Upper lobe of left lung (tissue), 6 donors: Measurements from ENCODE around the gene DENND2D. TPM values are rescaled to one million over a fixed set of nuclear protein-coding genes. Genes with fewer than 3 reads are reported as not detected.

Source experiments
- ATAC-seq, 2 donors: fragments of 200-7000 bp; cut with Tn5 transposase; one replicate each; pipeline ENCODE4 v1.9.1; 2022; ENCODE audit warnings: mild to moderate bottlenecking in 2 of 2, moderate library complexity in 2 of 2; ENCODE audit not compliant: low FRiP score in 2 of 2
- DNase-seq, 2 donors: peaks; one replicate each; pipeline ENCODE4 v3.0.0-alpha.2; 2019 to 2020
- H3K27ac ChIP-seq, 4 donors: fragments of 200-600 bp; sonication (generic); one replicate each; pipeline ENCODE4 v1.5.1; 2016 to 2019
- H3K27me3 ChIP-seq, 4 donors: fragments of 200-600 bp; sonication (generic); one replicate each; pipeline ENCODE4 v1.5.1; 2017 to 2019
- H3K36me3 ChIP-seq, 4 donors: fragments of 200-600 bp; sonication (generic); one replicate each; pipeline ENCODE4 v1.5.1; 2016 to 2019
- H3K4me1 ChIP-seq, 4 donors: fragments of 200-600 bp; sonication (generic); one replicate each; pipeline ENCODE4 v1.5.1; 2018 to 2019
- H3K4me3 ChIP-seq, 4 donors: fragments of 200-600 bp; sonication (generic); one replicate each; pipeline ENCODE4 v1.5.1; 2017 to 2019; ENCODE audit warnings: mild to moderate bottlenecking in 2 of 4, moderate library complexity in 1 of 4
- H3K9me3 ChIP-seq, 4 donors: fragments of 200-600 bp; sonication (generic); one replicate each; pipeline ENCODE4 v1.5.1; 2018 to 2019
- EP300 ChIP-seq, 4 donors: sonication (generic); formaldehyde crosslinking; IDR thresholded peaks; one replicate each; pipeline ENCODE4 v1.5.1; 2017; ENCODE audit warnings: antibody characterized with exemption in 4 of 4, control low read depth in 2 of 4
- POLR2A ChIP-seq, 4 donors: fragments of 450-650 bp; IDR thresholded peaks; one replicate each; pipeline ENCODE4 v1.5.1; 2016 to 2017; ENCODE audit warnings: antibody characterized with exemption in 4 of 4, mild to moderate bottlenecking in 2 of 4
- POLR2AphosphoS5 ChIP-seq, 2 donors: sonication (generic); formaldehyde crosslinking; IDR thresholded peaks; one replicate each; pipeline ENCODE4 v1.5.1; 2017; ENCODE audit warnings: antibody characterized with exemption in 2 of 2
- WGBS, 2 donors: methylation state at CpG; one replicate each; pipeline ENCODE4 v1.1.5; 2017 to 2018; 5-methylcytosine and 5-hydroxymethylcytosine counted together
- total RNA-seq, 6 donors: library from RNA; depleted of rRNA in 4 of 6; stranded (reverse); fragments of >200 nt in 4 of 6; gene quantifications; one replicate each; pipeline versions ENCODE4 v1.1.0 to v1.2.1, GENCODE V29; 2016 to 2021
- TF ChIP-seq, protein P1 (sequence below), 6 experiments: fragments of 450-650 bp in 4 of 6; fragments of 200-600 bp in 2 of 6; sonication (generic) in 2 of 6; IDR thresholded peaks; one replicate each; pipeline ENCODE4 v1.5.1; 2016 to 2019; ENCODE audit warnings: antibody characterized with exemption in 6 of 6
- donor health status: DM: no; HTN: no; CAD: no; lungs with moderate emphysema.
- donor health status: DM: no; HTN: yes; CAD: no; lungs with severe emphysema.

Gene DENND2D
- total RNA-seq, 6 donors from 2014 or later = 44.4 to 154 (median 64.8) TPM

DNA sequence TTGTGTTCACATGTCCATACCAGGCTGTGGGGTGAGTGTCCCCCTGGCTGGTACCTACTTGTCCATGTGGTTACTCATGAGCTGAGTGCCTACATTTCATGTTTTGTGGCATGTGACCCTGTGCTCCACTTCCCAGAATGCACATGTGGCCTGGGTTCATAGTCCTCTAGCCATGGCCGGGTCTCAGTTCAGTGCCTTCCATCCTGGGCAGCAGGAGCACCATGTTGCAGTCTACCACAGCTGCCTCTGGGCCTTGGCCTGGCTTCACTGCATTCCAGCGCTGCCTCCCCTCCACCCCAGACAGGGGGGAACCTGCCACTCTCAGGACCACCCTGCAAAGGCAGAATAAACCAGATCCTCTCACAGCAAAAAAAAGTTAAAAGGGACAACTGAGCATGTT lies 54.9 kb downstream of the DENND2D start:
- TF ChIP-seq POLR2AphosphoS5 (IDR thresholded peaks at IDR 0.05) = no peak
- TF ChIP-seq POLR2A (IDR thresholded peaks at IDR 0.05) = no peak
- no peak for TF ChIP-seq EP300 (IDR thresholded peaks at IDR 0.05)
- TF ChIP-seq, protein P1, sequence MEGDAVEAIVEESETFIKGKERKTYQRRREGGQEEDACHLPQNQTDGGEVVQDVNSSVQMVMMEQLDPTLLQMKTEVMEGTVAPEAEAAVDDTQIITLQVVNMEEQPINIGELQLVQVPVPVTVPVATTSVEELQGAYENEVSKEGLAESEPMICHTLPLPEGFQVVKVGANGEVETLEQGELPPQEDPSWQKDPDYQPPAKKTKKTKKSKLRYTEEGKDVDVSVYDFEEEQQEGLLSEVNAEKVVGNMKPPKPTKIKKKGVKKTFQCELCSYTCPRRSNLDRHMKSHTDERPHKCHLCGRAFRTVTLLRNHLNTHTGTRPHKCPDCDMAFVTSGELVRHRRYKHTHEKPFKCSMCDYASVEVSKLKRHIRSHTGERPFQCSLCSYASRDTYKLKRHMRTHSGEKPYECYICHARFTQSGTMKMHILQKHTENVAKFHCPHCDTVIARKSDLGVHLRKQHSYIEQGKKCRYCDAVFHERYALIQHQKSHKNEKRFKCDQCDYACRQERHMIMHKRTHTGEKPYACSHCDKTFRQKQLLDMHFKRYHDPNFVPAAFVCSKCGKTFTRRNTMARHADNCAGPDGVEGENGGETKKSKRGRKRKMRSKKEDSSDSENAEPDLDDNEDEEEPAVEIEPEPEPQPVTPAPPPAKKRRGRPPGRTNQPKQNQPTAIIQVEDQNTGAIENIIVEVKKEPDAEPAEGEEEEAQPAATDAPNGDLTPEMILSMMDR (IDR thresholded peaks at IDR 0.05) = no peak
- H3K9me3 ChIP-seq = no peaks in the 10 kb centered on the region
- WGBS, 2 donors = 100% methylated on average over 2 of the region's 2 CpGs
- H3K27ac ChIP-seq = no peak overlapping the region
- peaks cover 5 to 30% (median 5%) of the 10 kb centered on the region in 4 donors for H3K36me3 ChIP-seq
- ATAC-seq (no peak), DNase-seq (peak in 1 of 2 donors; percentile 14)
- no peaks in the 10 kb centered on the region for H3K27me3 ChIP-seq
- peaks cover 12 to 27% (median 24%) of the 10 kb centered on the region in 4 donors for H3K4me1 ChIP-seq
- H3K4me3 ChIP-seq = no peak overlapping the region

- Histone ChIP-seq H3K27me3 (no peaks in the 10 kb centered on the region), H3K4me3 (peak overlapping the region in 1 of 4 donors; percentile 89), H3K27ac (peak overlapping the region in 2 of 4 donors; percentile 7 to 12), H3K9me3 (no peaks in the 10 kb centered on the region), H3K4me1 (peaks cover 17 to 45% (median 32%) of the 10 kb centered on the region in 4 donors), H3K36me3 (no peaks in the 10 kb centered on the region)
- ATAC-seq = no peak
- no peak for TF ChIP-seq POLR2AphosphoS5 (IDR thresholded peaks at IDR 0.05)
- no peak for TF ChIP-seq POLR2A (IDR thresholded peaks at IDR 0.05)
- TF ChIP-seq EP300 (IDR thresholded peaks at IDR 0.05) = no peak
- TF ChIP-seq, protein P1 (IDR thresholded peaks at IDR 0.05) = no peak
- no peak for DNase-seq
- WGBS, 2 donors = 57 to 64% methylated on average over 5 of the region's 5 CpGs
Measured at GRCh38 chr1:111142356-111142975, 58.0 kb downstream of the DENND2D start.

DNA sequence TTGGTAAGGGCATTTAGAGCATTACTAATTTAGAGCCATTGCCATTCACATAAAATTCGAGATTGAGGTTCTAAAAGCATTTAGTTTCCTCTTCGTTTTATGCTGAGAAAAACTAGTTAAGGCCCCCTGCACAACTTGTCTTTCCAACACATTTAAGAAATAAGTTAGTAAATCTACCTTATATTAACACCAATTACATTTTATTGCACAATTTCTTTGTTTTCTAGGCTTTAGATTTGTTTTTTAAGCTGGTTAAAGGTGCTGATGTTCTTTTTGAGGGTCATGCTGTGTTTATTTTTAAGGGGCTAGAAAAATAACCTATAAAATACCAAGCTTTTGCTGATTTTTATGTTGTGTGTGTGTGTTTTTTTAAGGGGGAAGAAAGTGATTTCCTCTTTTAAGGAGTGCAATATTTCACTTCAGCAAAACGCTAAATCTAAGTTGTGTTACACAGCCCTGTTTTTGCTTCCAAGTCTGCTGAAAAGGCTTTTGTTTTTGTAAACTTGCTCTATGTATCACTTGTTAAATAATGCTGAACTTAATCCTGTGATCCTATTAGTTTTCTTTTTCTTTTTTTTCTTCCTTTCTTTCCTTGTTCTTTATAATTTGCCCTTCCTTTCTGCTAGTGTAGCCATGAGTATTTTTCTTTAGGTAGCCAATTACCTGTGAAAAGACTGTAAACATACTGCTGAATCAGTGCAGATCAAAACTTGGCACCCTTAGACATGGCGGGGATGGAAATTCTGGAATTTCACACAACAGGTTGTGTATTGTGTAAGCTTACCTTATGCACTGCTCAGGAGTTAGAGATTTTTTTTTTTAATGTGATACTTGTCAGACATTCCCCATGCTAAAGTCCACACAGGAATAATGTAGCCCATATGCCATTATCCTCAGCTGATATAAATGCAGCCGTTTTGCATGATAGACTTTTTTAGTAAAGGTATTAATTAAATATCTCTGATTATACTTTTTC lies 58.9 kb downstream of the DENND2D start:
- peaks cover 17 to 46% (median 30%) of the 10 kb centered on the region in 4 donors for H3K4me1 ChIP-seq
- WGBS, 2 donors = 37 to 46% methylated on average over 5 of the region's 5 CpGs
- H3K27ac ChIP-seq = peak overlapping the region in 3 of 4 donors; percentile 7 to 97 (median 96)
- ATAC-seq (no peak), DNase-seq (no peak)
- no peaks in the 10 kb centered on the region for H3K9me3 ChIP-seq
- H3K36me3 ChIP-seq = peaks cover 0 to 3% (median 1%) of the 10 kb centered on the region in 4 donors
- TF ChIP-seq, protein P1 (IDR thresholded peaks at IDR 0.05) = no peak
- TF ChIP-seq EP300 (IDR thresholded peaks at IDR 0.05) = no peak
- H3K27me3 ChIP-seq = no peaks in the 10 kb centered on the region
- peak overlapping the region in 3 of 4 donors; percentile 89 to 95 (median 91) for H3K4me3 ChIP-seq

- DNase-seq (peak in 1 of 2 donors; percentile 73), ATAC-seq (peak in 1 of 2 donors; percentile 87)
- H3K27ac ChIP-seq = peak overlapping the region; percentile 94 to 97 (median 95)
- H3K27me3 ChIP-seq = no peaks in the 10 kb centered on the region
- TF ChIP-seq EP300 (IDR thresholded peaks at IDR 0.05) (no peak), POLR2A (IDR thresholded peaks at IDR 0.05) (no peak), POLR2AphosphoS5 (IDR thresholded peaks at IDR 0.05) (no peak)
- TF ChIP-seq, protein P1 (IDR thresholded peaks at IDR 0.05) = no peak
- H3K36me3 ChIP-seq = peaks cover 0 to 11% (median 4%) of the 10 kb centered on the region in 4 donors
- no peaks in the 10 kb centered on the region for H3K9me3 ChIP-seq
- 0 to 1% methylated on average over 6 to 8 of the region's 9 CpGs for WGBS, 2 donors
- peaks cover 17 to 46% (median 30%) of the 10 kb centered on the region in 4 donors for H3K4me1 ChIP-seq
- H3K4me3 ChIP-seq = peak overlapping the region; percentile 76 to 95 (median 90)
Measured at GRCh38 chr1:111140680-111140967, 59.8 kb downstream of the DENND2D start.
